GM23338 (cell line): Measurements from ENCODE around the gene TNNT1.

ENCODE experiments used
- EZH2 ChIP-seq: fragments of 200-600 bp; sonication (generic); IDR thresholded peaks from one replicate; pipeline ENCODE4 v1.8.0; 2017; ENCODE audit warnings: antibody characterized with exemption, mild to moderate bottlenecking, low read depth; ENCODE audit not compliant: unreplicated experiment
- POLR2AphosphoS5 ChIP-seq: IDR thresholded peaks from 2 replicates; pipeline ENCODE4 v1.6.1; 2016; ENCODE audit warnings: antibody characterized with exemption, low read depth
- TF ChIP-seq, protein P1 (sequence below), 2 experiments: fragments of 200-600 bp in 1 of 2; sonication (generic) in 1 of 2; conservative IDR thresholded peaks; 2 replicates each; pipeline versions ENCODE4 v1.5.1 to v1.6.1; 2016 to 2017; ENCODE audit warnings: antibody characterized with exemption in 2 of 2, low read depth in 2 of 2, mild to moderate bottlenecking in 2 of 2, moderate library complexity in 1 of 2

DNA sequence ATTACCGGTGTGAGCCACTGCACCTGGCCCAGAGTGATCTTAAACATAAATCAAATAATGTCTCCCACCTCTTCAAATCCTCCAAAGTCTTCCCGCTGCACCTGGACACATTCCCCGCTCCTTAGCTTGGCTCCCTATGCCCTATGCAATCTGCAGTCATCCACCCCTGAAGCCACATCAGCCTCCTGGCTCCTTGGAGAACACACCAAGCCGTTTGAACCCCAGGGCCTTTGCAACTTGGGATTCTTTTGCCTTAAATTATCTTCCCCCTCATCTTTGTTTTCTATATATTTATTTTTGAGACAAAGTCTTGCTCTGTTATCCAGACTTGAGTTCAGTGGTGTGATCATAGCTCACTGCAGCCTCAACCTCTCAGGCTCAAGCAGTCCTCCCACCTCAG, 20.1 kb upstream of the TNNT1 start:
- TF ChIP-seq, protein P1, sequence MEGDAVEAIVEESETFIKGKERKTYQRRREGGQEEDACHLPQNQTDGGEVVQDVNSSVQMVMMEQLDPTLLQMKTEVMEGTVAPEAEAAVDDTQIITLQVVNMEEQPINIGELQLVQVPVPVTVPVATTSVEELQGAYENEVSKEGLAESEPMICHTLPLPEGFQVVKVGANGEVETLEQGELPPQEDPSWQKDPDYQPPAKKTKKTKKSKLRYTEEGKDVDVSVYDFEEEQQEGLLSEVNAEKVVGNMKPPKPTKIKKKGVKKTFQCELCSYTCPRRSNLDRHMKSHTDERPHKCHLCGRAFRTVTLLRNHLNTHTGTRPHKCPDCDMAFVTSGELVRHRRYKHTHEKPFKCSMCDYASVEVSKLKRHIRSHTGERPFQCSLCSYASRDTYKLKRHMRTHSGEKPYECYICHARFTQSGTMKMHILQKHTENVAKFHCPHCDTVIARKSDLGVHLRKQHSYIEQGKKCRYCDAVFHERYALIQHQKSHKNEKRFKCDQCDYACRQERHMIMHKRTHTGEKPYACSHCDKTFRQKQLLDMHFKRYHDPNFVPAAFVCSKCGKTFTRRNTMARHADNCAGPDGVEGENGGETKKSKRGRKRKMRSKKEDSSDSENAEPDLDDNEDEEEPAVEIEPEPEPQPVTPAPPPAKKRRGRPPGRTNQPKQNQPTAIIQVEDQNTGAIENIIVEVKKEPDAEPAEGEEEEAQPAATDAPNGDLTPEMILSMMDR (conservative IDR thresholded peaks at IDR 0.05; ENCODE audit: low read depth in 2 of 2), result no peak
- TF ChIP-seq EZH2 (no peak), POLR2AphosphoS5 (no peak)
